NCI-H345 treated with DMSO at 0.1 percent for 48 hours (cell line): ENCODE measurements around the gene PDHB.

Experiments
- DNase-seq: peaks from one replicate; lab custom pipeline; 2025; ENCODE audit not compliant: unreplicated experiment; lab: John Stamatoyannopoulos, UW

The PDHB gene

GRCh38 chr3:58404396-58404795 is 29.2 kb downstream of the PDHB start:
- no peak for DNase-seq

GRCh38 chr3:58403513-58404109 is 30.0 kb downstream of the PDHB start:
- DNase-seq, result no peak

- no peak for DNase-seq
Measured at GRCh38 chr3:58398669-58399333, 34.8 kb downstream of the PDHB start.

- no peak for DNase-seq
Measured at GRCh38 chr3:58394339-58394738, 39.3 kb downstream of the PDHB start.

- DNase-seq, result no peak
Measured at GRCh38 chr3:58392181-58392580, 41.5 kb downstream of the PDHB start.

GRCh38 chr3:58391156-58391865 is 42.3 kb downstream of the PDHB start:
- DNase-seq, result no peak

GRCh38 chr3:58388550-58389091 is 45.0 kb downstream of the PDHB start:
- DNase-seq, result no peak

- DNase-seq, result no peak
Measured at GRCh38 chr3:58387650-58388546, 45.7 kb downstream of the PDHB start.

- no peak for DNase-seq
Measured at GRCh38 chr3:58386626-58387365, 46.8 kb downstream of the PDHB start.

- no peak for DNase-seq
Measured at GRCh38 chr3:58384381-58385090, 49.1 kb downstream of the PDHB start.

- DNase-seq, result no peak
Measured at GRCh38 chr3:58383904-58384303, 49.7 kb downstream of the PDHB start.

GRCh38 chr3:58383476-58383875 is 50.2 kb downstream of the PDHB start:
- DNase-seq, result no peak

- DNase-seq, result no peak
Measured at GRCh38 chr3:58379351-58380073, 54.1 kb downstream of the PDHB start.

GRCh38 chr3:58377750-58378149 is 55.9 kb downstream of the PDHB start:
- no peak for DNase-seq
